ENCODE data around the gene ATG9B.

The ATG9B gene

DNA sequence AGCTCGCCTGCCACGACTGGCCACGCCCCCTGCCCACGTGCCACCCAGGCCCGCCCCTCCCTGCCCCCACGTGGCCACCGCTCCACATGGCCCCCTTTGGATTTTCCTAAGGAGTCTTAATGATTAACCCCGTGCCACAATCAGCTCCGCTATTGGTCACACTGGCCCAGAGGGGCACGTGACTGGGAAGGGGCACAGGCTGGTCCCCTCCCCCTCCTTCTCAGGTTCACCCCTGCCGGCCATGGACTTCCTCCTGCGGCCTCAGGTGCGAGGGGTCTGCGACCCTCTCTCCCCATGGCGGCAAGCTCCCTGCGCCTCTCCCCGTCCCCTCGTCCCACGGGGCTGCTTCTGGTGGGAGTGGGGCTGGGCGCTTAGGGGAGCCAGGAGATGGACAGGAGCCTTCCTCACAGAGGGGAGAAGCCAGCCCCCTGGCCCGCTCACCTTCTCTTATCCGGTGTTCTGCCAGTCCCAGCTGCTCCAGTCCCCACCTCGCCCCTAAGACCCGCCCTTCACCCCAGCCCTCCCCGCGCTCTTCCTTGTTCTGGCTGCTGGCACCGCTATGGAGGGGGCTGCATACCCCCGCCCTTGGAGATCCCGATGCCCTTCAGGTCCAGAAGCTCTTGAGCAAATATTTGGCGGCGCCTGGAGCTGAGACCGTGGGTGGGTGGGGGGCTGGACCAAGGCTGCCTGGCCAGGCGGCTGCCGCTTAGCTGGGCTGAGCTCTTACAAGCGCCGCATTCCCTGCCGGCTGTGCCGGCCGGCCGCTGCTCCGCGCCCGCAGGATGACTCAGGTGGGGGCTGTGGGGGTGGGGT is 38.3 kb upstream of the ATG9B start:
- TF ChIP-seq ZNF274 (IDR thresholded peaks at IDR 0.05; ENCODE audit: low read depth, low read length), result no peak
- no peak overlapping the region for H3K4me3 ChIP-seq (ENCODE audit: low read length)

DNA sequence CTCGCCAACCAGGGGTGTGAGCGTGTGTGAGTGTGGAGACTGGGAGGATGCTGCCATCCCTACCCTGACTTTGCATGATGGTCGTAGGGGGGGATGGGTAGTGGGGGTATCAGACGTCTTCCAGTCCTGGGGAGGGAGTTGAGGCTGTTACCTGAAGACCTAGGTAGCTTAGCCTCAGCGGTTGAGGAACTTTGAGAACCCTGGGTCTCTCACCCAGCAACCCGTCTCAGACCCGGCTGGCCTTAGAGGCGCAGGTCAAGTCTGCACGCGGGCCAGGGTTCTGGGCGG is 37.8 kb upstream of the ATG9B start:
- no peak for TF ChIP-seq ZNF274 (IDR thresholded peaks at IDR 0.05; ENCODE audit: low read depth, low read length)
- no peak overlapping the region for H3K4me3 ChIP-seq (ENCODE audit: low read length)

DNA sequence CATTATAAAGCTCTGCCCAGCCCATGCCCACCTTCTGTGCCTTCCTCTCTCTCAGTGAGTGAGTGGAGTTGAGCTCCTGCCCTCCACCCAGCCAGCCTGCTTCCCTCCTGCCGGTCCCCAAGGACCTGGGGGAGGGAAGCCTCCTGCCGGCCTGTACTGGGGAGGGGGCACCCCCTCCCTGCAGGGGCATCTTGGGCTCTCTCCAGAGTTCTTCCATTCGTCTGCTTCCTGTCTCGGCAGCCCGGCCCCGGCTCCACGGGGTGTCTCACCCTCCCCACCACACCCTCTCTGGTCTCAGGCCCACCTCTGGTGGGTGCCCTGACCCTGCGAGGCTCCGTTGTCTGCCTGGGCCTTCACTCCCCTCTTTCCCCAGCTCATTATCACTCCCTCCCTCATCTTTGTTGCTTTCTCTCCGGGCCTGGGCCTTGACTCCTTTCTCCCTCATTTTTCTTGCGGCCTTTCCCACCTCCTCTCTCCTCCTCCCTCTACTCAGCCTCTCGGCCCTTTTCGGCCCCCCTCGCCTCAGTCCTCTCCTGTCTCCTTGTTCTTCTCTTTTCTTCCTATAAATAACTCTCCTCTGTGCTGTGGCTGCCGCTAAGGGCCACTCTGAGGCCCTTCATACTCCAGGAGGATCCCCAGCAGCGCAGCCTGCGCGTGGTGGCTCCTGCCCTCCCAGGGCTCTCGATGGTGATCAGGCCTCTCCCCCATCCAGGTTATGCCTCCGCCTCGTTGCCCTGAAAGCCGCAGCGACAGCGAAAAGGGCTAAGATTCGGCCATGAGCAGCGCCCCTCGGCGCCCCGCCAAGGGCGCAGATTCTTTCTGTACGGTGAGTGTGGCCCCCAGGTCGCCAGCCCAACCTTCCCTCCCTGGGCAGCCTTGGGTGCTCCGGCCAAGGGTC is 37.2 kb upstream of the ATG9B start:
- H3K4me3 ChIP-seq (ENCODE audit: low read length), result no peak overlapping the region
- TF ChIP-seq ZNF274 (IDR thresholded peaks at IDR 0.05; ENCODE audit: low read depth, low read length), result no peak

DNA sequence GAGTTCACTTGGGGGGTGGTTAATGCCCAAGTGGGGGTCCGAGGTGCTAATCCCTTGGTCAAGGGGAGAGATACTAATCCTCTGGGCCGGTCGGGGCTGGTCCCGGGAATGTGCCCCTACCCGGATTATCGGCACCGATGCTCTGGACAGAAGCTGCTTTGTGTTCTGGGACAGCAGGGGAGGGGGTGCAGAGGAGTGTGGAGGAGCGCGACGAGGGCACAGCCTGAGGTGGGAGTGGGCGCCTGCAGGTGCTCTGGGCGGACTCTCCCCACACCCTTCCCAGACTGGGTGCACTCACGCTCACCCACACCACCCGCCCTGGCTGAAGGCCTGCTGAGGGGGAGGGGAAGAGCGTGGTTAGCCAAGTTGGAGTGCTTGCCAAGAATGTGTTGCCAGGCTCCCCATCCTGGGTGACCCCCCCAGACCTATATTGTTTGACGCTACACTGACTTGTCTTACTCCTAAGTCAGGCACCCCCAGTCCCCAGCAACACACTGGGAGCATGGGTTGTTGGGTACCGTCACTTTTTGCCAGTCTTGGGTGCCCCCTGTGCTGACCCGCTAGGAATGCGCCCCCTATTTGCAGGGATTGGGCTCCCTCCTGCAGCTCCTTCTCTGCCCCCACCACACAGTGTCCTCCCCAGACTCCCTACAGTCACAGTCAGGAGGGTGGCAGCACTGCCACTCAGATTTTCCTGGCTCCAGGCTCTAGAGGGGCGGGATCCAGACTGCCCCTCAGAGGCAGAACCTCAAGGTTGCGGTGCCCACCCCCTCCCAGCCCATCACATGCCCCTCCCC is 36.3 kb upstream of the ATG9B start:
- TF ChIP-seq ZNF274 (IDR thresholded peaks at IDR 0.05; ENCODE audit: low read depth, low read length), result no peak
- H3K4me3 ChIP-seq (ENCODE audit: low read length), result peak overlapping the region; percentile 86

DNA sequence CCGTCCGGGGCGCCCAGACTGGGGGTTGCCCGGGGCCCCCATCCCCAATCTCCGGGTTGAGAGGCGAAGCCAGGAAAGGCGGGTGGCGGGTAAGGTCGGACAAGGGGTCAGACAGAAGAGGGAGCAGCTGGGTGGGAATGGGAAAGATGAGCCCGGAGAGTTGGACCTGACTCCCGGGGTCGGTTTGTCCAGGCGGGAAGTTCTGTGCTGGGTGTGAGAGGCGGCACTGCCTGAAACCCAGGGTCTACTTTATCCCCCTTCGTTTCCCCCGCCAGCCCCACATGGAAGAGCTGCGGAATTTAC is 35.8 kb upstream of the ATG9B start:
- peak overlapping the region; percentile 86 for H3K4me3 ChIP-seq (ENCODE audit: low read length)
- TF ChIP-seq ZNF274 (IDR thresholded peaks at IDR 0.05; ENCODE audit: low read depth, low read length), result no peak

DNA sequence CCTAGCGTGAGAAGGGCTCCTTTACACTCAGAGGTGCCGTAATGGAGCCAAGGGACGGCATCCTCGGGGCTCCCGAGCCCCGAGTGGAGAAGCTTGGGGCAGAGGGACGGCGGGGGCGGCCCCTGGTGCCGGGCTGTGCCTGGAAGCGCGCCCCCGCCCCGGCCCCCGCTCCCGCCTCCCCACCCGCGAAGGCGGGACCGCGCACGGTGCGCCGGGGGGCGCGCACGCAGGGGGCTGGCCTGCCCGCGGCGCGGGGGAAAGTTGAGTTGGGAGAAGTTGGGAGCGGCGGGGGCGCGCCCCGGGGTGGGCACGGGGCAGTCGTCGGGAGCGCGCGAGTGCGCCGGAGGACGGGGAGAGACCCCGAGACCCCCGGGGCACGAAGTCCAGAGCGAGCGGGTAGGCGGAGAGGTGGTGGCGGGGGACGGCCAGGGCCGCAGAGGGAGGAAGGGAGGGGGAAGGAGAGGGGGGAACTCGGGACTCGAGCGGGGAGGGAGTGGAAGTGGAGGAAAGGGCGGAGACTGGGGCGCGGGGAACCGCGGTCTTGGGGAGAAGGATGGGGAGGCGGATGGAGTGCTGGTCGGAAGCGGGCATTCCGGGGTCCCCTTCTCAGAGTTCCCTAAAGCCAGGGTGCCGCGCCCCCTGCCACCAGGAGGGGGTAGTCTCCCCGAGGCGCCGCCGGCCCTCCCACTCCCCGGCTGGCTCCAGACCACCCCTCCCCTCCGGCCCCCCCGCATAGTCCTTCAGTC is 35.2 kb upstream of the ATG9B start, which contains the start of gene SLC4A2:
SLC4A2 (plus strand) TSS at position 223 of the 746 bp plus-strand sequence. CDS start 2,399 bp downstream, outside the sequence.
- no peak for TF ChIP-seq ZNF274 (IDR thresholded peaks at IDR 0.05; ENCODE audit: low read depth, low read length)
- H3K4me3 ChIP-seq (ENCODE audit: low read length), result peak within 1 kb of the TSS; percentile 86

DNA sequence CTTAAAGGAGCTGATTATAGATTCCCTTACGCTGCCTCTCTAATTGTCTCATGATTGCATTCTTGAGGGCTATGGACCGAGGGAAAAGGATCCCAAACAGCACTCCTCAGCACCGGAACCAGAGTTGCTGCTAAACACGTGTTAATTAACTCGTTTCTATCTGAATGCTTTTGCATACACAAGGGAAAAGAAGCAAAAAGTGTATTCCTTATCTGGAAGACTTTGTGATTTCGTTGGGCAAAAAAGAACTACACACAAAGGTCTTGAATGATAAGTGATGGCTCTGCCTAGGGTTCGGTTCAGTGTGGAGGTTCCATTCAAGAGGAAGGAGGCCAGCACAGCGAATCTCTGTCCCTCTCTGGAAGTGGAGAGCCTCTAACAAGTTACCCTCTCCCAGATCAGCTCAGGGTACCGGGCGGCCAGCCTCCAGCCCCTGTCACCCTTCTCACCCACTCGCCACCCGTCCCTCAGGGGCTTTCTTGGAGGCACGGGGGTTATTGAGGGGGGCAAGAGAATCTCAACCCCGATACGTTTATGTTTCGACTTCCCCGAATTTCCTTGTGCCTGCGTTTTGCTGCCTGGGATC is 34.6 kb upstream of the ATG9B start:
- no peak for TF ChIP-seq ZNF274 (IDR thresholded peaks at IDR 0.05; ENCODE audit: low read depth, low read length)
- H3K4me3 ChIP-seq (ENCODE audit: low read length), result peak overlapping the region; percentile 55; the same call in 1 of the 2 replicates

DNA sequence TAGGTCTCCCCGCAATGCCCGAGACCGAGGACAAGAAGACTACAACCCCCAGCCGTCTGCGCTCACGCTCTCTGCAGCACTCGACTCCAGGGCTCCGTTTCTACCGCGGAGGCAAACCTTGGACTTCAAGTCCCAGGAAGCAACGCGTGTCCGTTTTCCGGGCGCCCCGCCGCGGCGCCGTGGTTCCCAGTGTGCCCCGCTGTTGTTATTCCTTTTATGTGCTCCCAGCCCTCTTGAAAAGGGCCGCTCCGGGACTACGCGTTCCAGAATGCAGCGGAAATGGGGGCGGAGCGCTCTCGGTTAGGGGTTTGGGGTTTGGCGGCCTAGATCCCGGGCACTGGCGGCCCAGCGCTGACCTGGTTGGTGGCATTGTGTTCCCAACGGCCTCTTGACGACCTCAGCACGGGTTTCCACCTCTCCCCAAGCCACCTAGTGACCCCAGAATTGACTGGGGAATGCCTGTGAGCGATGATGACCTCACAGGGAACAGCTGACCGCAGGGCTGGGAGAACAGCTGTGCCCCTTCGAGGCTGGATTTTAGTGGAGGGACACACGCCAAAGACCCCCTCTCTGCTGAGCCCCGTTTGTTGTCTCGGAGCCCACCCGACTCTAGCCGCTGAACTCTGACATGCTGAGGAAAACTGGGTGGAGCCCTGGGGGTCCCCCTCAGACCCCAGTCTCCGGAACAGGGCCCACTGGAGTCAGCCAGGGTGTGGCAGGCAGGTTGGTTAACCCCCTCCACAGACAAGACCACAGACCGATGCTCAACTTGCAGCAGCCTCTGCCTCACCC is 33.9 kb upstream of the ATG9B start:
- no peak for TF ChIP-seq ZNF274 (IDR thresholded peaks at IDR 0.05; ENCODE audit: low read depth, low read length)
- peak overlapping the region; percentile 55; the same call in 1 of the 2 replicates for H3K4me3 ChIP-seq (ENCODE audit: low read length)

DNA sequence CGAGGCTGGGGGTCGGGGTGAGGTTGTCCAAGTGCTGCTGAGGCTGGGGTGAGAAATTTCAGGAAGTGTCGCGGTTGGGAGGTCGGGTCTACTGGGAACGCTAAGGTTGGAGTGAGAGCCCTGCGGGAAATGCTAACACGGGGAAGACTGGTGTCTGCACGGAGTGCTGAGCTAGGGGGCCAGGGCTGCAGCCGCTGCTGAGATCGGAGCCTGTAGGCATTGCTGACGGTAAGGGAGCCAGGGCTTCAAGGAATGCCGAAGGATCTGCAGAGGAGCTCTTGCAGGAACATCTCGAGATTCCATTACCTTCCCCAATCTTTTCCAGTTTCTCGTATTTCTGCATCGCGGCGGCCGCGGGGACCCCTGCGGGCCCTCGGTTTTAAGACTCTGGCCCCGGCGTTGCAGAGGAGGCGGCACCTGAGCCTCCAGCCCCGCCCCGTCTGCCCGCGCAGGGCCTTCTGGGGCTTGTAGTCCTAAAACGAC is 33.3 kb upstream of the ATG9B start, which contains the start of gene CDK5:
CDK5 (minus strand) TSS at position 392 of the 483 bp plus-strand sequence; CDS start at position 343, 49 bp downstream.
- TF ChIP-seq ZNF274 (IDR thresholded peaks at IDR 0.05; ENCODE audit: low read depth, low read length), result no peak
- H3K4me3 ChIP-seq (ENCODE audit: low read length), result peak within 1 kb of the TSS; percentile 79

DNA sequence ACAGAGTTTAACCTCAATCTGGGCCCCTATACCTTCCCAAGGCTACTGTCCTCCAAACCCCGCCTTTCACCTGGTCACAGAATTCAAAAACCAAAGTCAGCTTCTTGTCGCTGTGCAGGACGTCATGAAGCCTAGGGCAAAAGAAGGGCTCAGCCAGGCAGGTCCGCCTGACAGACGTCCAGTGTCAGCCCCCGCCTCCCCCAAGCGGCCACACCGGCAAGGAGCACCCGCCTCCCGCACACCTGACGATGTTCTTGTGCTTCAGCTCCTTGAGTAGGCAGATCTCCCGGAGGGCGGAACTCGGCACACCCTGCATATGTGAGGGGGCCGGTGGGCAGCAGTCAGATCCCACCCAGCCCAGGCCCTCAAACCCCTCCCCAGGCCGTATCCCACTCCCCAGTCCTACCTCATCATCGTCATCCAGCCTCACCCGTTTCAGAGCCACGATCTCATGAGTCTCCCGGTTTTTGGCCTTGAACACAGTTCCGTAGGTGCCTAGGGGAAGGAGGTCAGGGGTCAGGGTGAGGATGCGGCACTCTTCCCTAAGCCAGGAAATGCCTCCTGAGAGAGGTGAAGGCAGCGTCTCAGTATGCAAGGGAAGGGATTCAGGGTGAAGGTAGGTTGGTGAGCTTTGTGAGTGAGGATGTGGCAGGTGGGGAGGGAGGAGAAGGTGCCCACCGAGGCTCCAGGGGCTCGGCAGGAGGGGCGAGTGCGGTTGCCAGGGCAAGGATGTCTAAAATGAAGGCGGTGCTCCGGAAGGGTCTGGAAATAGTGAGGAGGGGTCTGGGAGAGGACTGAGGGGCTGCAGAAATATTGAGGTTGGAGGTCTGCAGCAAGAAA is 32.6 kb upstream of the ATG9B start:
- TF ChIP-seq ZNF274 (IDR thresholded peaks at IDR 0.05; ENCODE audit: low read depth, low read length), result no peak
- H3K4me3 ChIP-seq (ENCODE audit: low read length), result peak overlapping the region; percentile 79

DNA sequence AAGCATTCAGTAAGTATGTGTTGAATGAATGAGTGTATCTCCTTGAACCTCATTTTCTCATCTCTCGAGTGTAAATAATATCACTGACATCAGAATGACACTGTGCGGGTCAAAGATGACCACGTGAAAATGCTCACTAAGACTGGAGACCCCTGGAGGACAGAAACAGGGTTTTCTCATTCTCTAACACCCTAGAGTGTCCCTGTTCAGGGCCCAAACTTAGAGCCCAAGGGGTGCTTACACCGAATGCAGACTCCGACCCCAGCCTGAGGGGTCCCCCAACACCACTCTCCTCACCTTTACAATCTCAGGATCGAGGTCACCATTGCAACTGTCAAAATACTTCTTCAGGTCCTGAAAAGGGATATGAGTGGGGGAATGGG is 32.0 kb upstream of the ATG9B start:
- no peak overlapping the region for H3K4me3 ChIP-seq (ENCODE audit: low read length)
- TF ChIP-seq ZNF274 (IDR thresholded peaks at IDR 0.05; ENCODE audit: low read depth, low read length), result no peak
